HG03139 (cell line): ENCODE measurements around the gene DNASE1L1.

Source experiments
- ATAC-seq: cut with Tn5 transposase; IDR thresholded peaks from one replicate; pipeline ENCODE4 v1.9.1; 2021; ENCODE audit not compliant: unreplicated experiment

The DNASE1L1 gene

DNA sequence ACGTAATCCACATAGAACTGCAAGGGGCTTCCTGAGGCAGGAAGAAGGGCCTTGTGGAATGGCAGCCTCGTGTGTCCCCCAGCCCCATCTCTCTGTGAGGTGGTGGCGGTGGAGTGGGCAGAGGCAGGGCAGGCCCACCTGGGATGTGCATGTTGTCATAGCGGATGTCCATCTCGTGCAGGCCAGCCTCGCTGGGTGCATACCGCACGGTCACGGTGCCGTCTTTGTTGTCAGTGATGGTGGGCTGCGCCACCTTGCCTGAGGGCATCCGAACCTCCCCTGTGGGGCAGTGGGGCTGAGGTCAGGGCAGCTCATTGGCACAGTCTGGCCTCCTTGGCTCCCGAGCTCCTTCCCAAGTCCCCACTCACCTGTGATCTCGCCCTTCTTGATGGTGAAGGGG, 55.0 kb downstream of the DNASE1L1 start:
- no peak for ATAC-seq

DNA sequence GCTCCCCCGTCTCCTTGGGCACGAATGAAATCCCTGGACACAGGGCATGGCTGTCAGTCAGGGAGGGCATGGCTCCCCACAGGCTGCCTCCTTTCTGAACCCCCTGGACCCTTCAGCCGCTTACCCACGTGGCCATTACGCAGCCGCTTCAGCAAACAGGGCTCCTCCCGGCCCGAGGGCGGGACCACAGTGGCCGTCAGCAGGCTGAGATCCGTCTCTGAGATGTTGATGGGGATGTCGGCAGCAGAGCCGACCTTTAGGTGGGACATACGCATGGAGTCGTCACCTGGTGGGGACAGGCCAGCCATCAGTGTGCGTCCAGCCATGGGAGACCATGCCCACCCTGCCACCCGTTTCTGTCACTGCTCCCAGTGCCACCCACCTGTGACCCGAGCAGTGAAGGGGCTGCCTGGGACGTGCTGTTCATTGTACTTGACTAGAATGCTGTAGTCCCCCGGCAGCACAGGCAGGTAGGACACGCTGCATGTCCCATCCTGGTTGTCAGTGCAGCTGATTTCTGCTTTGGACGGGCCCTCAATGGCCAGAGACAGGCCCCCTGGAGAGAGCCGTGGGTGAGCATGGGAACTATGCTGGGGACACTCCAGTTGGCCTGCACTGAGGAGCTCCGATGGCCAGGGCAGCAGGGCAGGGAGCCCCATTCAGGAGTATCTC, 55.7 kb downstream of the DNASE1L1 start:
- no peak for ATAC-seq

- ATAC-seq = no peak
These were observed 56.6 kb downstream of the DNASE1L1 start for GRCh38 chrX:154352466-154352865.

DNA sequence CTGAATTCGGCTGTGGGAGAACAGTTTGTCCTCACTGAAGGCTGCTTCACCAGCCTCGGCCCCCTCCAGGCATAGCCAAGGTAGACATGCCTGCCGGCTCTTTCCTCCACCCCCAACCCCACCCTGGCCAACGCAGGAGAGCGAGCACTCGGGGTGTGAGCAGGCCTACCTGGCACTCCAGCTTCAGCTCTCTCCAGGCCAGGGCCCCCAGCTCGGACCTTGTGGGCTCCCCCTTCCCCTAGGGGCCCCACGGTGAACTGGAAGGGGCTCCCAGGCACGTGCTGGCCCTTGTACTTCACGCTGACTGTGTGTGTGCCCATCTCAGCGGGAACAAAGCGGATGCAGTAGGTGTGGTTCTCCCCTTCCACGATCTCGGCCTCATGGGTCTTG, 57.0 kb downstream of the DNASE1L1 start:
- no peak for ATAC-seq
